NCI-H2171 treated with DMSO at 0.1 percent for 48 hours (cell line): Measurements from ENCODE around the gene FLYWCH1.

Source experiments
- DNase-seq: peaks from one replicate; lab custom pipeline; 2025; lab: John Stamatoyannopoulos, UW

Gene FLYWCH1

DNA sequence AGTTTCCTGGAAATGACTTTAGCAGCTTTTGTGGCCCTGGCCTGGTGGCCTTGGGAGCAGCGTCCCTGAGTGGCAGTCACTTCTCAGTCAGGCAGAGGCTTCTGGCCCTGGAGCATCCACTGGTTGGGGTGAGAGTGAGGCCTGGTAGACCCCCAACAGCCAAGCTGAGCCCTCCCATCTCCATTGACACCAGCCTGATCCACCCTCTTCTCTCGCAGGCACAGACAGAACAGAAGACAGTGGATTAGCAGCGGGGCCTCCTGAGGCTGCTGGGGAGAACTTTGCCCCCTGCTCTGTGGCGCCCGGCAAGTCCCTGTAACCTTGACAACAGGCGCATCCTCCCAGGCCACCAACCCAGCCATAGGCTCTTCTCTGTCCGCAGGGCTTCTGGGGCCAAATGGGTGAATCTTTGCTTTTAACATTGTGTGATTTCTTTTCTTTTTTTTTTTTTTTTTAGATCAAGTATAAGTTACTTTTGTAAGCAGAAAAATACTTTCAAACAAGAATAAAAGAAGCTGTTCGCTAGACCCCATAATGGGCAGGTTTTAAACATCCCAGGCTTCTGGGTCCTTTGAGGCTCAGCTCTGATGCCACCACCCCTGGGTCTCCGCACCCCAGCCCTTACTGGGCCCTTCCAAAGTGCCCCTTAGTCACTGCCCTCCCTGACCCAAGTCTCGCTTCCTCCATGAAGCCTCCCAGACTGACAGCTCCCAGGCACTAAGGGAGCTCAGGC, 12.7 kb upstream of the FLYWCH1 start:
- DNase-seq = no peak

DNA sequence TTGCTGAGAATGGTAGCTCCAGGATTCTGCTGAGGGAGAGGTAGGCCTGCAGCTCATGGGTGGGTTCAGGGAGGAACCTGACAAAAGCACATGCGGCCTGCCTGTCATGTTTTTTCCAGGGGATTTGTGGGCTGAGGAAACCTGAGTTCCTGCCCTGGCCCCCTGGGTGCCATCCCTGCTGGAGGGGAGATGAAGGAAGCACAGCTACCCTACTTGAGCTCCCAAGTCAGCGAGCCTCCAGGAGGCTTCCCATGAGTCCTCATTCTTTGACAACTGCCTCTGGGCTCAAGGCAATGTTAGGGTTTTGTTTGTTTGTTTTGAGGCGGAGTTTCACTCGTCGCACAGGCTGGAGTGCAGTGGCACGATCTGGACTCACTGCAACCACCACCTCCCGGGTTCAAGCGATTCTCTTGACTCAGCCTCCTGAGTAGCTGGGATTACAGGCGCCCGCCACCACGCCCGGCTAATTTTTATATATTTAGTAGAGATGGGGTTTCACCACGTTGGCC, 12.1 kb upstream of the FLYWCH1 start:
- no peak for DNase-seq

DNA sequence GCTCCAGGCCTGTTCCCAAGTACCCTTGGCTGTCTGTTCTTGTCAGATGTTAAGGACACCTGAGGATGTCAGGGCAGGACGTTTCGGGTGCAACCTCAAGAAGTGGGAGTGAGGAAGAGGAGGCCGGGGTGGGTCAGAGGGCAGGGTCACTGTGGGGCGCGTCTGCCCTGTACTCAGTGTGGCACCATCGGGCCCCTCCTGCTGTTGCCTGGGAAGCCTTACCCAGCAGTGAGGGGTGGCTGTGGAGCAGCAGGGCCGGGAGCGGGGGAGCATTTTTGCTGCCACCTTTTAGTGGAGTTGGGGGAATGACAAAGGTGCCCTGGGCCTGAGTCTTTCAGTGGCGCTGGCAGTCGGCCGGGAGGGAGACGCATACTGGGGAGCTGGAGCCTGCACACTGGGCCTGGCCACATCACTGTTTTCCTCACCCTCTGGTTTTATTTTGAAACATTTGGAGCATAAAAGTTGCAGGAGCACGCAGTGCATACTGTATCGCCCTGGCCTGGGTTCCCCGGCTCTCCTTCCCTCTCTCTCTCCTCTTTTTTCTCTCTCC, 11.1 kb upstream of the FLYWCH1 start:
- no peak for DNase-seq

DNA sequence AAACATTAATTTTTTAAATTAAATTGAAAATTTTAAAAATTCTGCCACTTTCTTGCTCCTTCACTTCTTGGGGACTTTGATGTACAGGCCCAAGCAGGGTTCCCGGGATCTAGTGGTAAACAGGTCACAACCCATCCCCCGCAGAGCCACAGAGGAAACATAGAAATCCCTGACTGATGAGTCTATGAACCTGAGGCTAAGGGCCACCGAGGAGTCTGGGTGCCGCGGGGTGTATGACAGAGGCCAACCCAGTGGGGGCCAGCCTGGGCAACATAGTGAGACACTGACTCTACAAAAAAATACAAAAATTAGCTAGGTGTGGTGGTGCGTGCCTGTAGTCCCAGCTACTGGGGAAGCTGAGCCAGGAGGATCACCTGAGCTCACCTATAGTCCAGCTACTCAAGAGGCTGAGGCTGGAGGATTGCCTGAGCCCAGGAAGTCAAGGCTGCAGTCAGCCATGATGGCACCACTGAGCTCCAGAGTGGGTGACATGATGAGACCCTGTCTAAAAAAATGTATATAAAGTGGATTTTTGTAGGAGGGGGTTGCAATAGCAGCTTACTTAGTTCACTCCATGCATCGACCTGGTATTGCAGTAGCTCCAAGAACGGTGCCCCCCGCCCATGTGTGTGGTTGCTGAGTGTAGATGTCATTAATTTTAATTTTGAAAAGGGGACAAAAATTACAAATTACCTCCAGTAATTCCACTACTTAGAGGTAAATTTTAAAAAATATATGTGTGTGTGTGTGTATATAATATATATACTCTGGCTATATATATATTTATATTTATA, 9.2 kb upstream of the FLYWCH1 start:
- no peak for DNase-seq

DNA sequence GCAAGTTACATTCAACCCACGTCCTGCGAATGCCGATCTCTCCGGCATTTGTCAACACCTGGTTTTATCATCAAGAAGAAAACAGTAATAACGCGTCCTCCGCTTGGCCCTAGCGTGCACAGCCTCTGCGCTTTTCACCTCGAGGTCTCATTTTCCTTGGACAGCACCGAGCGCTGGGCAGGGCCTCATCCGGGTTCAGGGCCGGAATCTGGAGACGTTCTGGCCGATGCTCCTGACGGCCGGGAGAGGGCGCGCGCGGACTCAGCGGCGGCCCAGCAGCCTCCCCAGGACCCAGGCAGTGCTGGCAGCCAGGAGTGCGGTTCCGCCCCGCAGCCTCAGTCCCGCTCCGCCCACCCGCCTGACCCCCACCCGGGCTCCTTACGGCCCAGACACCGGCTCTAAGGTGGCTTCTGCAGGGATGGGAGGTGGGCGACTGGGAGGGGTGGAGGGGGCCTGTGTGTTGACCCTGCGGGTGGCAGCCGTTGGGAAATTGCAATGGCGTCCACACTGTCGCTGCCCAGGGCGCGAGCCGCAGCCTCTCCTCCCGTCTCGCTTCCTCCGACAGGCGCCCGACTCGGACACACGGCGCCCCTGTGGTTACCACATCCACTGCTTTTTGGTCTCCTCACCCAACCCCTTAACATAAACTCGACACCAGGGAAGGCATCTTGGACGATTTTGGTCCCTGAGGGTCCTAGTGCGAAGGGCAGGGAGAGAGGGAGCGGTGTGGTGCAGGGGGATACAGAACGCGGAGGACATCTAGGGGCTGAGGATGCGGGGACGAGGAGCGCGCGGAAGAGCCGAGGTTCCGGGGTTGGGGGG, 7.4 kb upstream of the FLYWCH1 start:
- peak; percentile 81 for DNase-seq

DNA sequence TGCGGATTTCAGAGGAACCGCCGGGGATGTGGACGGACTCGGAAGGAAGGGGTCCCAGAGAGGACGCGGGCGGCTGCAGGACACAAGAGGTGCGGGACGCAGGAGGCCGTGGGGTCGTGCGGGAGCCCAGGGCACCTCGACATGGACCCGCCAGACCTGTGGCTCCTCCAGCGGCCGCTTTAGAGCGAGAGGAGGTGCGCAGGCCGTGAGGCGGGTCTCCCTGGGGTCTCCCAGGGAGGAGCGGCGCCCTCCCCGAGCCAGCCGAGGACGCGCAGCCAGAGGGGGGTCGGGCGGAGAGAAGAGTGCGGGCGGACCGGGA, 6.8 kb upstream of the FLYWCH1 start:
- no peak for DNase-seq

DNA sequence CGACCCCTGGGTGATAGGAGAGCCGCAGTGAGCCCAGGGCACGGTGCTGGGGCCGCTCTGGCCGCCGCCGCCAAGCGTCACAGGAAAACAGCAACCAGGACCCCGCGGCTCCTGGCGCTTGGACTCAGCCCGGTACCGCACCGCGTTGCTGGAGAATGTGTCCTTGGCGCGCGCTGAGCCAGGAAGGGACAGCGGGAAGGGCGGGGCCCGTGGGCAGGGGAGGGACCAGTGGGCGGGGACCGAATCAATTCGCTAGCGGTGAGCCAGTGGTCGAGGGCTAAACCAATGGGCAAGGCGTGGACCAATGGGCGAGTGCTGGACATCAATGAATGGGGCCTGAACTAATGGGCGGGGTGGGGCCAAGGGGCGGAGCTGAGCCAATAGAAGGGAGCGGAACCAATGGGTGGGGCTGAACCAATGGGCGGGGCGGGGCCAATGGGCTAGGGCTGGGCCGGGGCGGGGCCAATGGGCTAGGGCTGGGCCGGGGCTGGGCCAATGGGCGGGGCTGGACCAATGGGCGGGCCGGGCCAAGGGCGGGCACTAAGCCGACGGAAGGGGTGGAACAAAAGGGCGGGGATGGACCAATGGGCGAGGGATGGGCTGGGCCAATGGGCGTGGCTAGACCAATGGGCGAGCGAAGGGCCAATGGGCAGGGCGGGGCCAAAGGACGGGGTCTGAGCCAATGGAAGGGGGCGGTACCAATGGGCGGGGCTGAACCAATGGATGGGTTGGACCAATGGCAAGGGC, 6.3 kb upstream of the FLYWCH1 start:
- peak; percentile 98 for DNase-seq

DNA sequence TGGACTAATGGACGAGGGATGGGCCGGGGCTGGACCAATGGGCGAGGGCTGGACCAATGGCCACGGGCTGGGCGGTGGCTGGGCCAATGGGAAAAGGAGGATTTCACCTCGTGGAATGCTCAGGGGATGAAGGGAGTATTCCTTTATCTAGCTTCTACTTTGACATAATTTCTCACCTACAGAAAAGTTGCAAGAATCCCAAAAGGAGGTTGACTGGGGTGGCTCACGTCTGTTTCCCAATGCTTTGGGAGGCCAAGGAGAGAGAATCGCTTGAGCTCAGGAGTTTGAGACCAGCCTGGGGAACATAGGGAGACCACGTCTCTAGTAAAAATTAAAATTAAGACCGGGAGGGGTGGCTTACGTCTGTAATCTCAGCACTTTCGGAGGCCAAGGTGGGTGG, 5.7 kb upstream of the FLYWCH1 start:
- no peak for DNase-seq

DNA sequence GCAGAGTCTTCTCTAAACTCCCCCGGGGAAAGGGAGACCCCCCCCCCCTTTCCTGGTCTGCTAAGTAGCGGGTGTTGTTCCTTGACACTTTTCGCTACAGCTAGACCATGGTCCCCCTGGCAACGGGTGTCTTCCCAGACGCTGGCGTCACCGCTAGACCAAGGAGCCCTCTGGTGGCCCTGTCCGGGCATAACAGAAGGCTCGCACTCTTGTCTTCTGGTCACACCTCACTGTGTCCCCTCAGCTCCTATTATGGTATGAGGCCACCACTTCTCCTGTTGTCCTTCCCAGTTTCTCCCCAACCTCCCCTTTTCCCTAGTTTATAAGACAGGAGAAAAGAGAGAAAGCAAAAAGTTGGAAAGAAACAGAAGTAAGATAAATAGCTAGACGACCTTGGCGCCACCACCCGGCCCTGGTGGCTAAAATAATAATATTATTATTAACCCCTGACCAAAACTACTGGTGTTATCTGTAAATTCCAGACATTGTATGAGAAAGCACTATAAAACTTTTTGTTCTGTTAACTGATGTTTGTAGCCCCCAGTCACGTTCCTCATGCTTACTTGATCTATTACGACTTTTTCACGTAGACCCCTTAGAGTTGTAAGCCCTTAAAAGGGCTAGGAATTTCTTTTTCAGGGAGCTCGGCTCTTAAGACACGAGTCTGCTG, 4.5 kb upstream of the FLYWCH1 start:
- peak; percentile 47 for DNase-seq

DNA sequence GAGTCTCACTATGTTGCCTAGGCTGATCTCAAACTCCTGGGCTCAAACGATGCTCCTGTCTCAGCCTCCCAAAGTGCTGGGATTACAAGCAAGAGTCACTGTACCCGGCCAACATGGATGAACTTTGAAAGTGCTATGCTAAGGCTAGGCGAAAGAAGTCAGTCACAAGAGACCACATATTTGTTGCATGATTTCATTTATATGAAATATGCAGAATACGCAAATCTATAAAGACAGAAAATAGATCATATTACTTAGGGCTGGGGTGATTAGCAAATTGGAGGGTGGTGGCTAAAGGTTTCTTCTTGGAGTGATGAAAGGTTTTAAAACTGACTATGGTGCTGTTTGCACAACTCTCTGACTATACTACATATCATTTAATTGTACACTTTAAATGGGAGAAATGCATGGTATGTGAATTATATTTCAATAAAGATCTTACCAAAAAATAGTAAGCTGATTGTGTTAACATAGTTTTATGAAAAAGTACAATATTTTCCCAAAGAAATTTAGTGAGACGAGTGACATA, 1.2 kb upstream of the FLYWCH1 start:
- no peak for DNase-seq

DNA sequence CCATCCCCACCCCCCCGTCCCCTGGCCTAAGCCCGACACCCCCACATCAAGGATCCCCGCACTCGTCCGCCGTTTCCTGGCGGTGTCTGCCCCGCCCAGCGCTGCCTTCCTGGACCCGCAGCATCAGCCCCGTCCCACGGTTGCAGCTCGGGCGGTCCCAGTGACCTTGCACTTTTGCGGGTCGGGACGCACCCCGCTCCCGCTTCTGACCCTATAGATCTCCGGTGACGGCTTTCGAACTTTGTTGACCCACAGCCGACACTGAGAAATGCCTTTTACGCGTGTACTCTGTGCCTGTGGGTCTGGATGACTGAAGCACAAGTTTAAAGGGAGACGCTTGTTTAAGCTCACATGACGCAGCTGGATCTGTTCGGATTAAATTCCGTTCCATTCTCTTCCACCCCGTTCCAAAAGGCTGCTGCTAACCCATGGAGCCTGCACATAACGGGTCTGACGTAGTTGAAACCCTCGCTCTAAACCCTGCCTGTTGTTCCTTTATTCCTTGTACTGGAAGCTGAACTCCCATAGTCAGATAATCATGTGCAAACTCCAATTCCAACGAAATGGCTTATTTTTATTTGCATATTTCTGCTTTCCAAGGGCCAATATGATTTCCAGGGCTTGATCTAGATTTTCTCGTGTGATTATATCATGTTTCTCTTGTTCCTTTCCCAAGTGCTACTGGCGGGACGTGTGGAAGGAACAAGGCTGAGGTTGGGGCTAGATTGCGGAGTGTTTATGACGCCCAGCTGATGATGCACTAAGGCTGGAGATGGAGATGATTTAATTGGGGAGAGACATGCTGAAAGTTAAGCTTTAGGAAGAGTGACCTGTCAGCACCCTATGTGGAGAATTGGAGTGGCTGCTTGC, 834 bp downstream of the FLYWCH1 start:
- DNase-seq = peak; percentile 28

DNA sequence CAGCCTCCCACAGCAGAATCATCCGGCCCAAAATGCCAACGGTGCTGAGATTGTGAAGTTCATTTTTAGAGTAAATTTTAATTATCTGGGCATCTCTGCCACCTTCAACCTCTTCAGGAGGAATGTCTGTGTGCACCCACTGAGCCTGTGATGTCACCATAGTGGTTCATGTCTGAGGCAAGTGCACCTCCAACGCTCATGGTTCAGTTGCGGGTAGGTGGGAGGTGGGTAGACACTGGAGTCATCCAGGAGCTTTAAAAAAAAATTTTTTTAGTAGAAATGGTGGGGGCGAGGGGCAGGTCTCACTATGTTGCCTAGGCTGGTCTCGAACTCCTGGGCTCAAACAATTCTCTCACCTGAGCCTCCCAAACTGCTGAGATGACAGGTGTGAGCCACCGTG, 1.9 kb downstream of the FLYWCH1 start:
- no peak for DNase-seq

DNA sequence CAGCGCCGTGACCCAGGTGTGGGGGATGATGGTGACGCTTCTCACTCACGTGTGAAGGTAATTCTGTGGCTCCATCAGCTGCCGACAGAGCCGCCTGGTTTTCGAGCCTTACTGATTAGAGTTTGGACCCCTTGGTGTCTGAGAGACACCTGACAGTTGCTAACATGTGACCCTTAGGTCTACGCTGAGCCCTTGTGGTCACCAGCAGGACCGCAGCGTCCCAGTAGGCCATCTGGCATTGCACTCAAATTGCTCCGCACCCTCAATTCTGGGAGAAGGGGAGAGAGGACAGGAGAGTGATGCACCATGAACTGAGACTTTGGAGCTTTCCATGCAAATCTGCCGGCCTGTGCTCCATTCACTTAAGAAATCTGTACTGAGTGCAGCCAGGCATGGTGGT, 2.5 kb downstream of the FLYWCH1 start:
- no peak for DNase-seq

DNA sequence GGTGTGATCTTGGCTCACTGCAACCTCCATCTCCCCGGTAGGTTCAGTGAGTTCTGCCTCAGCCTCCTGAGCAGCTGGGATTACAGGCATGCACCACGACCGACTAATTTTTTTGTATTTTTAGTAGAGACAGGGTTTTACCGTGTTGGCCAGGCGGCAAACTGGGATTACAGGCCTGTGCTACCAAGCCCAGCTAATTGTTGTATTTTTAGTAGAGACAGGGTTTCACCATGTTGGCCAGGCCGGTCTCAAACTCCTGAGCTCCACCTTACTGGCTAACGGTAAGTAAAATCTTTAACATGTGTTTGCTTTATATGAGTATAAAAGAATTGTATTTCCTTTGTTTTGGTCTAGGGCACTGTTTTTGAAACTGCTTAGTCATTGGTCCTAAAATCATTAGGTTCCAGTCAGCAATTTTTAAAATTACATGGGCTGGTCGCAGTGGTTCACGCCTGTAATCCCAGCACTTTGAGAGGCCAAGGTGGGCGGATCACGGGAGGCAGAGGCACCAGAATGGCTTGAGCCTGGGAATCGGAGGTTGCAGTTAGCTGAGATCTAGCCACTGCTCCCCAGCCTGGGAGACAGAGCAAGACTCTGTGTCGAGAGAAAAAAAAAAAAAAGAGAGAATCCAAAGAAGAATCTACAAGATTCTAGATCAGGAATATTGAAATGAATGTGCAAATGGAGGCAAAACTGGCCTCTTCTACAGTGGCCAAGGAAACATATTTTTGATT, 3.6 kb downstream of the FLYWCH1 start:
- no peak for DNase-seq

DNA sequence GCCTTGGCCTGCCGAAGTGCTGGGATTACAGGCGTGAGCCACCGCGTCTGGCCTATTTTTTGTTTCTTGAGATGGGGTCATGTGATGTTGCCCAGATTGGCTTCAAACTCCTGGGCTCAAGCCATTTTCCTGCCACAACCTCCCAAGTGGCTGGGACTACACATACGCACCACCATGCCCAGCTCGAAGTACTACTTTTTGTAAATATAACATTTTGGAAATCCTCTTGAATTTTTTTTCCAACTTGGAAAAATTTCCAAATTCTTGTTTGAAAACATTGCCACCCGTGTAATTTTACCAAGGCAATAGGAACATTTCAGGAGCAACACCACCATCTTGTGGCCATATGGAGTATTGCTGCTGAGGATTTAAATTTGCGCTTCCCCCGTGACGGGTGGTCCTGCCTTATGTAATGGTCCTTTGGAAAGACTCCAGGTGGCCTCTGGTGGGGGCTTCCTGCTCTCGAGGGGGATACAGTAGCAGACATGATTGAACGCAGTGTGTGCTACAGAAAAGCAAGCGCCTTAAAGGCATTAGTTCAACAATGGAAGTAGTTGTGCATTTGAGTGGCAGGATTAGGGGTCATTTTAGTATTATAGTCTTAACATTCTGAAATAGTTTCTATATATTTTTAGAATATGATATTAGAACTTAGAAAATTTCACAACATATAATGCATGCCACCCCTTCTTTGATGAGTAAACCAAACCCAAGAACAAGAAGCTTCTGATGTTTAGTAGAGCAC, 8.0 kb downstream of the FLYWCH1 start:
- DNase-seq = peak; percentile 78

DNA sequence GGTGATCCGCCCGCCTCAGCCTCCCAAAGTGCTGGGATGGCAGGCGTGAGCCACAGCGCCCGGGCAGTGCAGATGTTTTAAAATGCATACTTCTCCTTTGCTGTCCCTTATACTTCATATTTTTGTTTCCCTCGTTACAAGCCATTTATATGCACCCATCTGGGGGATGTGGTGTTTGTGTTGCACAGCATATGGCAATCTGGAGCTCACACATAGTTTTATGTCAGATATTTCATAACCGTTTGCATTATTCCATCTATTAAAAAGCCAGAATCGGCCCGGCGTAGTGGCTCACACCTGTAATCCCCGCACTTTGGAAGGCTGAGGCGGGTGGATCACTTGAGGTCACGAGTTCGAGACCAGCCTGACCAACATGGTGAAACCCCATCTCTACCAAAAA, 11.8 kb downstream of the FLYWCH1 start:
- DNase-seq = no peak

DNA sequence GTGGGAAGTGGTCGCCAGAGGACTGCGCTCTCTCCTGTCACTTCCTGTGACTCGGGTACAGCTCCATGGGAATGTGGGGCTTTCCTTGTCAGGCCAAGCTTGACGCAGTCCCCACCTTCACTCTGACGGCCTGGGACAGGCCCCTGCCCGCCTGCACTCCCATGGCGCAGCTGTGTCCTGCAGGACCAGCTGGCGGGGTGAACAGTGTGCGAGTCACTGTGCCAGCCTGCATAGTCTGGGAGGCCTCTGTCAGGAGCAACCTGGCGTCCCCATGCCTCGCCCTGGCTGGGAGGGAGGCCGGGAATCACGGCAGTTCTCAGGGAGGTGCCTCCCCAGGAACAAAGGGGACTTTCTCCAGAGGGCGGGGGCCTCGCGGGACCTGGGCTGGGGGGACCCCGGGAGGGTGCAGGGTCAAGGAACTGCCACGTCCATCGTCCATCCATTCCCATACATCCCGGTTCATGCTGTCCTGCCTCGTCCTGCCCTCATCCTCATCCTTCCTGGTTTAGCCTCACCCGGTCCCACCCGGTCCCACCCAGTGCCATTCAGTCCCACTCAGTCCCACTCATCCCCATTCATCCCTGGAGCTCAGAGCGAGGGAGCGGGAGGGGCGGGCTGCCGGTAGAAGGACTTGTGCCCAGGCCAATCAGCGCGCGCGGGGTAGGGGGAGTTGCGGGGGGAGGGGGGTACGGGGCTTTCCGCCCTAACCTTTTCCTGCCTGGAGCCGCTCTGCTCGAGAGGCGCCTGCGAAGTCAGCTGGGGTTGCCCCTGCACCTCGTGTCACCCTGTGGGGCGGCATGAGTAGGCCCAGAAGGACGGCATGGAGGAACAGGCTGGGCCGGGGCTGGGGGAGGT, 13.4 kb downstream of the FLYWCH1 start:
- DNase-seq = peak; percentile 41
